Effector CD4-positive, alpha-beta T cell (primary cell): ENCODE results near the gene PSMD6.

ENCODE experiments used
- DNase-seq: peaks from one replicate; pipeline ENCODE4 v3.0.0-alpha.2; 2020

PSMD6 gene

DNA sequence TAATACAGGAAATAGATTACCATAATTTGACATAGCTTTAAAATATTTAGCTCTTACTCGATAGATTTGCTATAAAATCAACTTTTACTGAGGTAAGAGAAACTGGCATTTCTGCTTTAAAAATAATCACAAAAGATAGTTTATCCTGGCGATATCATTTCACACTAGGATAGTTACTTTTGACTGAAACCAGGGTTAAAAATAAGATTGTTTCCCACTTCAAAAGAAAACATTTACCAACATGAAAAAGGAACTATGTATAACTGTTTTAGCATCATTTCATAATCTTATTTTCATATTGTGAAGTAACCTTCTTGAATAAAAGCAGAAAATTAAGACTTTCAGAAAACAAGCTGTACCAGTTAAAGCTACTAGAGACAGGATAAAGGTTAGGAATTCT is 15.3 kb downstream of the PSMD6 start:
- DNase-seq: no peak

DNA sequence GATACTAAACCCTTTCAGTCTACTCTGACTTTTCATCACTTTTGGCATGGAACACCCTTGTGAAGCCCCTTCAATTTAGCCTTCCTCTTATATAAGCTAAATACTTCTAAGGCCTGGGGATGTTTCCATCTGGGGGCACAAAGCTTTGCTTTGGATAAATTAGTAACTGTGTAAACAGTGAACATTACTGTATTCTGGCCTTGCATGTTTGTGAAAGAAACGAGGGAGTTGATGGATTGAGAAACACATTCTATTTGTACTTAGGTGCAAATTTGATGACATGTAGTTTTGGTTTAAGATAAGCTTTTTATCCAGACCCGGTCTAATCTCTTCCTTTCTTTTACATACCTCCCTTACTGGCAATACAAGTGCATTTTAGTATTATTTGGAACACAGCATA is 19.7 kb downstream of the PSMD6 start:
- DNase-seq: no peak

DNA sequence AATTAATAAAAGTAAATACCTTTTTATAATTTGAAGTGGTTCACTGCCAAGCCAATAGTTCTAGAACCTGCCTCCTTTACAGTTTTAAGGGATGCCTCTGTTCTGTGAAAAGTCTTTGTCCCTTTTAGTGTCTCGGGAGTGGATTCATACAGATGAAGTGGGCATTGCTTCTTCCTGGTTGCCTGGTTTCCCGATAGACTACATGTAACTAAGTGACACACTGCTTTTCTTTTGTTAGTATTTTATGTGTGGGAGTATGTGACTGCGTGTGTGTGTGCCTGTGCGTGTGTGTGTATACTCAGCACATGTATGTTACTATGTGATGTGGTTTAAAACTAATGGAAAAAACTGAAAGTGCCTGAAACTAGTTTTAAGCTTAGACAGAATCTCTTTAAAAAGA is 21.1 kb downstream of the PSMD6 start:
- no peak for DNase-seq

GRCh38 chr3:64000453-64001055 is 22.7 kb downstream of the PSMD6 start:
- DNase-seq: no peak

- DNase-seq: no peak
Observed at GRCh38 chr3:63998852-63999754, 24.2 kb downstream of the PSMD6 start.

DNA sequence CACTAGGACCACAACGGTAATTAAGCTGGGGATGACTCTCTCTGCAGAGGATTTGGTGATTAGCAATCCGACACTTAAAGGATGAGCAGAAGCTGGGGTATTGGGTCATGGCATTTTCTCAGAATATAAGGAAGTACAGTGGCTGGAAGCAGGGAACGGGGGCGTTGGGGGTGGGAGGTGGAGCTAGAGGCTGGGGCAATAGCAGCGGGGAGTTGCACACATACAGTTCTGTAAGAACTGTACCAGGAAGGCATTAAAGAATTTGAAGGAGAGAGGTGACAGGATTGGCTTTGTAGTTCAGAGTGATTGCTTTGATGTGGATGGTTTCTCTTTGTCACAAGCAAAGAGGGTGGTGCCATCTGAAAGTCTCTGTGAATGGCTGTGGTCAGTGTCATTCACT is 28.2 kb downstream of the PSMD6 start:
- no peak for DNase-seq

GRCh38 chr3:63993653-63994079 is 29.6 kb downstream of the PSMD6 start:
- DNase-seq: peak; percentile 46

- no peak for DNase-seq
Observed at GRCh38 chr3:63992516-63993209, 30.6 kb downstream of the PSMD6 start.

GRCh38 chr3:63991666-63992065 is 31.6 kb downstream of the PSMD6 start:
- no peak for DNase-seq

- no peak for DNase-seq
Observed at GRCh38 chr3:63990733-63991132, 32.6 kb downstream of the PSMD6 start.

DNA sequence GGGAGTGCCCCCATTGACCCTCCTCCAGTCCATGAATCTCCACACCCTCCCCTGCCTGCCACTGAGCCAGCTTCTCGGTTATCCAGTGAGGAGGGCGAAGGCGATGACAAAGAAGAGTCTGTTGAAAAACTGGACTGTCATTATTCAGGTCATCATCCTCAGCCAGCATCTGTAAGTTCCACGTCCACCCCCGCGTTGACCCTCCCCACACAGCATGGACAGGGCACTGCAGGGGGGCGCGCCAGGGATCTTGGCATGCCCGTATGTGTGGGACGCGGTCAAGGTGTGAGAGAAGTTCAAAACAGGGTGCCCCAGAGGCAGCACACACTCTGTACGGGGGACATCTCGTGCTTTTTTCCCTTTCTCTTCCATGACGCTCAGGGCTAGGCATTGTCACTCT is 33.1 kb downstream of the PSMD6 start:
- DNase-seq: no peak

DNA sequence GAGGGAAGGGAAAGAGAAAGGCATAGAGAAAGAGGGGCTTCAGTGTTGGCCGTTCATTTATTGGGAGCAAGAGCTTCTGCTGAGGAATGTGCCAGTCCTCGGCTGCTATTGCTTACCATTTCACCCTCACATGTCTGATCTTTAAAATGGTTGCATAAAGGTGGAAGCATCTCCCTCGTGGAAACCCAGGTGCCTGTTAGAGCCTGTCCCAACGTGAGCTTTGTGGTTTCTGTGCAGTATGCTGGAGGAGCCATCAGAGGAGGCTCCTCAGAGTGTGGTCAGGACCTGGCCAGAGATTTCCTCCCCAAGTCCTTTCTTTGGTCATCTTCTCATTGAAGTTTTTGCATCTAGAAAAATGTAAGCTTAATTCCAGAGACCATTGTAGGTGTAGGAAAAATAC is 34.4 kb downstream of the PSMD6 start:
- DNase-seq: no peak

- no peak for DNase-seq
Observed at GRCh38 chr3:63986831-63987230, 36.5 kb downstream of the PSMD6 start.

DNA sequence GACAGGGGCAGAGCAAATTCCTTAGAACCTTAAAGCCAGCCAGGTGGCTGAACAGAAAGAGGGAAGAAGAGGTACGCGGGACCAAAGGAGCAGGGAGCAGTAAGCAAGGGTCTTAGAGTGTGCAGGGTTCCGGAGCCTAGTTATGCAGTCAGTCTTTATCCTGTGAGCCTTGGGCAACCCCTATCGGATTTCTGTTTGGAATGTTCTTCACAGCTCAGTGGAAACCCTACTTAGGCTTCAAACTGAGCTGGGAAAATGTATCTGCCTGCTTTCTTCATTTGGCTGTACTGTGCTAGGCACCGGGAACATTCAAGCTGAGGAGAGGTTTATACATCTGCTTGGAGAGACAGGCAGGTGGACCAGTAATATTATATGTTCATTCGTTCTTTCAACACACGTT is 37.1 kb downstream of the PSMD6 start:
- no peak for DNase-seq

DNA sequence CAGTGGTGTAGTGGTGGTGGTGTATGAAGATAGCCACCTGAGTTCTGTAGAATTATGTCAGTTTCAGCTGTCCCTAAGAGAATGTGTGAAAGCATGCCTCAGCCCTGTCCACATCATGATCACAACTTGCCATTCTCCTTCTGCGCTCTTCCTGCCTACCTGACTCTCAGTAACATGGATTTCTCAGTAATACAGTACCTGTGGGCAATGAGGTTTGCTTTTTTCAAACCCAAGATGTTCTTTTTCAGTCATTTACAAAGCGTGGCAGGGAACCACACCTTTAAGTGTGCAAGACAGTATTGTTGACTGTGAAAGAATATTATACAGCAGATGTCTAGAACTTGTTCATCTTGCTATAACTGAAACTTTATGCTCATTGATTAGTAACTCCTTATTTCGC is 38.9 kb downstream of the PSMD6 start:
- DNase-seq: no peak

GRCh38 chr3:63981980-63982379 is 41.3 kb downstream of the PSMD6 start:
- no peak for DNase-seq

DNA sequence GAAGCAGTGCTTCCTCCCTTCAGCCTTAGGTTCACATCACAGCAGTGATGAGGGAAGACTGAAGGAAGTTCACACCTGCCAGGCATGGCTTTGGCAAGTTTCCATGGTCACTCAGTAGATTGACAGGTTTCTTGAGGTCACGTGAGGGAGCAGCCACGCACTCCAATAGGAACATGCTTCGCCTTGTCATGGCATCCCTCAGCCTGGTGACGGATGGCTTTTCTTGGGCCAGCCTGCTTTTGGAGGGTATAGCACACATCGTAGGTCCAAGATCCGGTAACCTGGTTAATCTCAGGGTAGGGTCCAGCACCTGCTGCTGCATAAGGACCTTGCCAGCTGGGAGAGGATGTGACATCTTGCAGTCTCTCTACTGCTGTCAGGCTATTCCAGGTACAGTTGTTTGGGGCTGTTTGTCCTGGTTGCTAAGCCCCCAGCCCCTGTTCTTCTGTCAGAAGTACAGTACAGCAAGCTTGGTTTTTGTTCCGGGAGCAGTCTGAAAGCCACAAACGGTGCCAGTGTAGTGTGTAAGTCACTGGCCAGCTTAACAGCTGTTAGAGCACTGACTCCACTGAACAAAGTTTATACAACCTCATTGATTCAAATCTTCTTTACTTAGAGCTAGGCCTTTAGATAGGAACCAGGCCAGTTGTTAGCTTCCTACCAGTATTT is 42.3 kb downstream of the PSMD6 start:
- DNase-seq: no peak

DNA sequence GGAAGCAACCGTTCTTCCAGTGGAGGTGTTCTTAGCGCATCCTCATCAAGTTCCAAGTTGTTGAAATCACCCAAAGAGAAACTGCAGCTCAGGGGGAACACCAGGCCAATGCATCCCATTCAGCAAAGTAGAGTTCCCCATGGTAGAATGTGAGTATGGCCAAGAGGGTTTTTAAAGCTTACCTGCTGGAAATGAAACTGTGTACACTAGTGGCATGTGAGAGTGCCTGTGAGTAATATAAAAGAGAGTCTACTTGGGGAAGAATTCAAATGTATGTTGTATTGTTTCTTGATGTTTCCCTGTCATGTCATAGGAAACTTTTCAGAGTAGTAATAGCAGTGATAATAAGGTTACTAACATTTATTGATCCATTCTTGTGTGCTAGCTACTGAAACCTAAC is 43.3 kb downstream of the PSMD6 start:
- no peak for DNase-seq

DNA sequence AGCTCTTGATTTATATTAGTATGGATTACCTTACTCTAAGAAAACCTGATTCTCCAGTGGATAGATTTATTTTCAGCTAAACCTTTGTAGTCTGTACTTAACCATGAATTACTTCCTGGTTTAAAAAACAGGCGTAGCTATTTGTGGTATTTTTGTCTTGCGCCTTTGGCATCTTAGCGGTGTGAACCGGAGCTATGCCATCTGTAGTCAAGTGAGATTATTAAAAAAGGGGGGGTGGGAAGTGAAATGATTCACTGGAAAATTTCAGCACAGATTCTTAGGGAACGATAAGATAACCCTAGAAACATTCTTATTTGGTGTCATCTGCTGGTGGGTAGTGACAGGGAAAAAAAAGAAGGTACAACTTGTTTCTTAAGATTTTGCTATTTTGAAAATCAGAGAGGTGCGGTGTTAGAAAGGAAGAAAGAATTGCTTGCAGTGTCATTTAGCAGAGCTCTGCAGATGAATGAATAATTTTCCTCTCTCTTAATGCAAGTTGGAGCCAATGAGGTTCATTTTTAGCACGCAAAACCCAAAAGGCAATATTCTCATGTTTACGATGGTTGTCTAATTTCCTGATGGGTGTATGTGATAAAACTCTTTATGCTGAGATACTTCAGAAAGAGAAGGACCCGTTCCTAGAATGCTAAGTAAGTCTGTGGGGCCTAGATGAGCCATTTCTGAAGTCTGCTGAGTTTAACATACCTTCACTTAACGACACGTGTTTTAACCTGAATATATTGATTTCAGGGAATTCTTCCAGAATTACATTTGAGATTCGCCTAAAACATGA is 44.0 kb downstream of the PSMD6 start:
- DNase-seq: peak; percentile 34

DNA sequence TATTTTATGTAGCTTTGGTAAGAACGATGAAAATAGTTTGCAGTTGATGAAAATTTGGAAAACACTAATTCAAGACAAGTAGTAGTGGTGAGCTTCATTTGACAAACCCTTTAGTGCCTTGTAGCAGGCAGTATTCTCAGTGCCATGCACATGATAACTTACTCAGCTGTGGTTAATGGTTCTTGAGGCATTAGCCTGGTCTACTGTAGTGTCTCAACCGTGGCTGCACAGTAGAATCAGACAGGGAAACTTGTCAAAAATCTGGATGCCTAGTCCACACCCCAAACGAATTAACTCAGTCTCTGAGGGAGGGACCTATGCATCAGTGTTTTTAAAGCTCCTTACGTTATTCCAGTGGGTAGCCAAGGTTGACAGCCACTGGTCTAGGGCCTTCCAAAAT is 45.4 kb downstream of the PSMD6 start:
- DNase-seq: no peak

- DNase-seq: no peak
Observed at GRCh38 chr3:63976872-63977200, 46.5 kb downstream of the PSMD6 start.

GRCh38 chr3:63976161-63976871 is 47.0 kb downstream of the PSMD6 start:
- no peak for DNase-seq
